Neuronal stem cell (in vitro differentiated cells): ENCODE results near the gene CBARP.

ENCODE experiments used
- DNase-seq: peaks from one replicate; pipeline ENCODE4 v3.0.0-alpha.2; 2013; ENCODE audit warnings: low spot score
- H2AFZ ChIP-seq: one replicate; pipeline ENCODE4 v1.6.1; 2013; ENCODE audit warnings: mild to moderate bottlenecking, low read length, inconsistent platforms
- H2AK5ac ChIP-seq: 2 replicates; pipeline ENCODE4 v1.6.1; 2013; ENCODE audit warnings: low read depth, mild to moderate bottlenecking, inconsistent platforms, low read length, moderate library complexity, mixed read lengths
- H2BK120ac ChIP-seq: 2 replicates; pipeline ENCODE4 v1.6.1; 2013; ENCODE audit warnings: low read depth, mild to moderate bottlenecking, inconsistent platforms, low read length, moderate library complexity, mixed read lengths
- H2BK12ac ChIP-seq: one replicate; pipeline ENCODE4 v1.6.1; 2013; ENCODE audit warnings: low read length, inconsistent platforms
- H2BK15ac ChIP-seq: 2 replicates; pipeline ENCODE4 v1.6.1; 2013; ENCODE audit warnings: mild to moderate bottlenecking, low read length, inconsistent platforms, mixed read lengths
- H2BK5ac ChIP-seq: one replicate; pipeline ENCODE4 v1.6.1; 2013; ENCODE audit warnings: inconsistent platforms, mild to moderate bottlenecking, low read length, moderate library complexity
- H3K14ac ChIP-seq: one replicate; pipeline ENCODE4 v1.6.1; 2013; ENCODE audit warnings: low read length, inconsistent platforms
- H3K18ac ChIP-seq: 2 replicates; pipeline ENCODE4 v1.6.1; 2013; ENCODE audit warnings: low read length, inconsistent platforms
- H3K23ac ChIP-seq: 2 replicates; pipeline ENCODE4 v1.6.1; 2013; ENCODE audit warnings: low read depth, mild to moderate bottlenecking, mixed read lengths, low read length, inconsistent platforms; ENCODE audit not compliant: poor library complexity
- H3K27ac ChIP-seq: replicated peaks from 3 replicates; pipeline ENCODE4 v1.5.1; 2013; ENCODE audit warnings: low read length, inconsistent platforms
- H3K27me3 ChIP-seq, 3 experiments: 2 replicates each; pipeline ENCODE4 v1.6.1; 2013; ENCODE audit warnings: low read length in 3 of 3, mild to moderate bottlenecking in 2 of 3, inconsistent platforms in 1 of 3, low read depth in 1 of 3, mixed read lengths in 1 of 3, moderate library complexity in 1 of 3; ENCODE audit not compliant: control insufficient read depth in 3 of 3, insufficient read depth in 3 of 3
- H3K36me3 ChIP-seq, 2 donors: replicated peaks in 1 of 2; 2 replicates each; pipeline ENCODE4 v1.6.1; 2013; ENCODE audit warnings: low read length in 2 of 2; ENCODE audit not compliant: control insufficient read depth in 2 of 2, insufficient read depth in 2 of 2
- H3K4ac ChIP-seq: 2 replicates; pipeline ENCODE4 v1.6.1; 2013; ENCODE audit warnings: inconsistent platforms, mild to moderate bottlenecking, low read length, moderate library complexity
- H3K4me1 ChIP-seq, 2 donors: 1 replicate in 1 of 2; 2 replicates in 1 of 2; pipeline ENCODE4 v1.6.1; 2013; ENCODE audit warnings: low read length in 2 of 2, low read depth in 1 of 2; ENCODE audit not compliant: control insufficient read depth in 2 of 2, insufficient read depth in 1 of 2
- H3K4me2 ChIP-seq: one replicate; pipeline ENCODE4 v1.6.1; 2013; ENCODE audit warnings: mild to moderate bottlenecking, low read length, inconsistent platforms; ENCODE audit not compliant: insufficient read depth, poor library complexity, severe bottlenecking
- H3K4me3 ChIP-seq, 2 donors: 2 replicates each; pipeline ENCODE4 v1.5.1; 2013; ENCODE audit warnings: low read length in 2 of 2, mild to moderate bottlenecking in 2 of 2, inconsistent platforms in 1 of 2, moderate library complexity in 1 of 2
- H3K79me1 ChIP-seq: one replicate; pipeline ENCODE4 v1.6.1; 2013; ENCODE audit warnings: low read depth, mild to moderate bottlenecking, inconsistent platforms, low read length, moderate library complexity
- H3K9ac ChIP-seq: one replicate; pipeline ENCODE4 v1.6.1; 2013; ENCODE audit warnings: mild to moderate bottlenecking, low read depth, low read length, inconsistent platforms; ENCODE audit not compliant: poor library complexity
- H3K9me3 ChIP-seq, 2 donors: replicated peaks in 1 of 2; 2 replicates each; pipeline versions ENCODE3 to v1.6.1; 2013; ENCODE audit warnings: low read length in 2 of 2, mild to moderate bottlenecking in 2 of 2, inconsistent platforms in 1 of 2, low read depth in 1 of 2, mixed read lengths in 1 of 2, moderate library complexity in 1 of 2; ENCODE audit not compliant: control insufficient read depth in 2 of 2, insufficient read depth in 1 of 2
- H4K8ac ChIP-seq: one replicate; pipeline ENCODE4 v1.6.1; 2013; ENCODE audit warnings: low read depth, mild to moderate bottlenecking, inconsistent platforms, low read length, moderate library complexity
- H4K91ac ChIP-seq: one replicate; pipeline ENCODE4 v1.6.1; 2013; ENCODE audit warnings: low read length, low read depth, mild to moderate bottlenecking, inconsistent platforms; ENCODE audit not compliant: poor library complexity
- WGBS, 2 donors: extraction: QIAGEN DNeasy Blood & Tissue Kit; methylation state at CpG; one replicate each; pipeline ENCODE4 v1.1.7; 2013; ENCODE audit warnings: missing lambda C conversion rate in 2 of 2, mixed read lengths in 1 of 2; ENCODE audit not compliant: insufficient read length in 2 of 2, insufficient replicate concordance in 1 of 2; ENCODE audit errors: extremely low coverage in 2 of 2; 5-methylcytosine and 5-hydroxymethylcytosine counted together

Gene CBARP

GRCh38 chr19:1252221-1252820 lies 14.5 kb upstream of the CBARP start:
- Histone ChIP-seq H2AK5ac (peak overlapping the region; percentile 100), H2BK5ac (peak overlapping the region; percentile 99), H3K4me2 (peak overlapping the region; percentile 87), H3K9me3 (no peaks in the 10 kb centered on the region), H4K8ac (no peak overlapping the region), H3K79me1 (peaks cover 33% of the 10 kb centered on the region), H3K4ac (no peak overlapping the region), H3K36me3 (peaks cover 47 to 61% of the 10 kb centered on the region in 2 donors), H3K27me3 (no peaks in the 10 kb centered on the region), H3K14ac (no peak overlapping the region), H3K4me3 (peak overlapping the region; percentile 61 to 98), H3K18ac (peak overlapping the region; percentile 71), H3K23ac (peak overlapping the region; percentile 92), H3K4me1 (peaks cover 9 to 29% of the 10 kb centered on the region in 2 donors), H3K9ac (no peak overlapping the region), H2BK120ac (peak overlapping the region; percentile 76), H2BK15ac (no peak overlapping the region), H2BK12ac (no peak overlapping the region), H3K27ac (peak overlapping the region; percentile 49), H2AFZ (no peak overlapping the region), H4K91ac (no peak overlapping the region)
- DNase-seq: no peak
- no CpG with 5 or more reads among the region's 30 CpGs for WGBS, 2 donors

GRCh38 chr19:1251330-1252220 lies 13.8 kb upstream of the CBARP start:
- Histone ChIP-seq H2BK5ac (peak overlapping the region; percentile 99), H2AK5ac (peak overlapping the region; percentile 100), H3K4me2 (peak overlapping the region; percentile 87), H3K4me1 (peaks cover 6 to 27% of the 10 kb centered on the region in 2 donors), H2BK120ac (peak overlapping the region; percentile 76), H3K79me1 (peaks cover 33% of the 10 kb centered on the region), H2AFZ (no peak overlapping the region), H3K18ac (peak overlapping the region; percentile 98), H3K27ac (peak overlapping the region; percentile 83), H3K9me3 (no peaks in the 10 kb centered on the region), H2BK12ac (peak overlapping the region; percentile 7), H3K4ac (peak overlapping the region; percentile 95), H4K91ac (peak overlapping the region; percentile 85), H2BK15ac (peak overlapping the region; percentile 99), H3K27me3 (no peaks in the 10 kb centered on the region), H3K4me3 (peak overlapping the region; percentile 98 to 99), H4K8ac (no peak overlapping the region), H3K23ac (peak overlapping the region; percentile 92), H3K36me3 (peaks cover 41 to 53% of the 10 kb centered on the region in 2 donors), H3K9ac (peak overlapping the region; percentile 95), H3K14ac (peak overlapping the region; percentile 94)
- DNase-seq: no peak
- no CpG with 5 or more reads among the region's 41 CpGs for WGBS, 2 donors

- peak overlapping the region; percentile 99 for H2BK5ac ChIP-seq
- peak overlapping the region; percentile 87 for H3K4me2 ChIP-seq
- H3K9ac ChIP-seq: peak overlapping the region; percentile 97
- H4K91ac ChIP-seq: peak overlapping the region; percentile 85
- no peaks in the 10 kb centered on the region for H3K9me3 ChIP-seq
- H3K36me3 ChIP-seq: peaks cover 34 to 45% of the 10 kb centered on the region in 2 donors
- DNase-seq: peak; percentile 93
- H2AFZ ChIP-seq: peak overlapping the region; percentile 35
- peak overlapping the region; percentile 38 for H3K14ac ChIP-seq
- no peak overlapping the region for H4K8ac ChIP-seq
- peak overlapping the region; percentile 98 to 99 for H3K4me3 ChIP-seq
- H3K27ac ChIP-seq: peak overlapping the region; percentile 85
- peak overlapping the region; percentile 76 for H2BK120ac ChIP-seq
- no CpG with 5 or more reads among the region's 90 CpGs for WGBS, 2 donors
- H2BK12ac ChIP-seq: no peak overlapping the region
- H3K23ac ChIP-seq: peak overlapping the region; percentile 92
- H3K79me1 ChIP-seq: peaks cover 32% of the 10 kb centered on the region
- peak overlapping the region; percentile 37 for H3K4ac ChIP-seq
- peak overlapping the region; percentile 100 for H2AK5ac ChIP-seq
- peaks cover 13 to 33% of the 10 kb centered on the region in 2 donors for H3K4me1 ChIP-seq
- peak overlapping the region; percentile 99 for H2BK15ac ChIP-seq
- peak overlapping the region; percentile 98 for H3K18ac ChIP-seq
- H3K27me3 ChIP-seq: no peaks in the 10 kb centered on the region
Observed at GRCh38 chr19:1250437-1251260, 12.8 kb upstream of the CBARP start.
